Coronary artery (tissue), 2 donors: ENCODE results near the gene ZNF579.

Source experiments
- DNase-seq: peaks from one replicate; pipeline ENCODE4 v3.0.0-alpha.2; 2017; ENCODE audit warnings: low spot score
- H3K27ac ChIP-seq, 2 donors: fragments of 200-600 bp; sonication (generic); one replicate each; pipeline ENCODE4 v1.5.1; 2016 to 2019
- H3K4me3 ChIP-seq: fragments of 200-600 bp; sonication (generic); 2 replicates; pipeline ENCODE4 v1.5.1; 2016; ENCODE audit warnings: mild to moderate bottlenecking, moderate library complexity
- CTCF ChIP-seq: fragments of 200-600 bp; sonication (generic); IDR thresholded peaks from one replicate; pipeline ENCODE4 v1.5.1; 2019; ENCODE audit warnings: antibody characterized with exemption

Gene ZNF579

GRCh38 chr19:55594996-55595545 lies 14.4 kb upstream of the ZNF579 start:
- no peak overlapping the region for H3K27ac ChIP-seq
- DNase-seq: no peak
- no peak overlapping the region for H3K4me3 ChIP-seq
- TF ChIP-seq CTCF: no peak

- TF ChIP-seq CTCF: no peak
- no peak overlapping the region for H3K27ac ChIP-seq
- no peak for DNase-seq
- no peak overlapping the region for H3K4me3 ChIP-seq
Observed at GRCh38 chr19:55593096-55593772, 12.6 kb upstream of the ZNF579 start.

- no peak overlapping the region for H3K4me3 ChIP-seq
- DNase-seq: no peak
- H3K27ac ChIP-seq: no peak overlapping the region
- TF ChIP-seq CTCF: no peak
Observed at GRCh38 chr19:55592391-55593090, 11.9 kb upstream of the ZNF579 start.

- no peak for DNase-seq
- TF ChIP-seq CTCF: no peak
- no peak overlapping the region for H3K4me3 ChIP-seq
- H3K27ac ChIP-seq: no peak overlapping the region
Observed at GRCh38 chr19:55591555-55591954, 10.9 kb upstream of the ZNF579 start.

GRCh38 chr19:55590617-55591016 lies 10.0 kb upstream of the ZNF579 start:
- no peak for TF ChIP-seq CTCF
- Histone ChIP-seq H3K27ac (no peak overlapping the region), H3K4me3 (no peak overlapping the region)
- no peak for DNase-seq

- Histone ChIP-seq H3K4me3 (no peak overlapping the region), H3K27ac (no peak overlapping the region)
- TF ChIP-seq CTCF: no peak
- DNase-seq: no peak
Observed at GRCh38 chr19:55590109-55590508, 9.5 kb upstream of the ZNF579 start.

GRCh38 chr19:55588738-55589137 lies 8.1 kb upstream of the ZNF579 start:
- no peak overlapping the region for H3K4me3 ChIP-seq
- H3K27ac ChIP-seq: no peak overlapping the region
- no peak for TF ChIP-seq CTCF
- DNase-seq: no peak
